HEK293 (cell line): ENCODE data around the gene ARHGEF28.

Experiments used
- CTCF ChIA-PET: fragments of 350-600 bp; formaldehyde crosslinking; extraction: SDS; loops from one replicate; lab custom pipeline; 2021; ENCODE audit warnings: antibody characterized with exemption; lab: Yijun Ruan, JAX
- POLR2A ChIA-PET: fragments of 300-600 bp; formaldehyde crosslinking; extraction: SDS; loops from one replicate; lab custom pipeline; 2020; ENCODE audit warnings: antibody characterized with exemption, inconsistent platforms; lab: Yijun Ruan, JAX
- H3K27ac ChIP-seq: fragments of 200-500 bp; sonication (Bioruptor generic); 2 replicates; pipeline ENCODE4 v1.5.1; 2014; ENCODE audit warnings: low read depth, low read length, control low read depth, inconsistent platforms; ENCODE audit errors: extremely low read depth
- H3K36me3 ChIP-seq, 2 experiments: fragments of 200-500 bp in 1 of 2; sonication (Bioruptor generic) in 1 of 2; 1 replicate in 1 of 2; 2 replicates in 1 of 2; pipeline ENCODE4 v1.5.1; 2014 to 2017; ENCODE audit warnings: inconsistent platforms in 2 of 2, low read length in 2 of 2; ENCODE audit not compliant: control insufficient read depth in 2 of 2, insufficient read depth in 1 of 2
- H3K4me1 ChIP-seq: fragments of 200-500 bp; sonication (Bioruptor generic); 2 replicates; pipeline ENCODE4 v1.5.1; 2014; ENCODE audit warnings: mild to moderate bottlenecking, low read length, inconsistent platforms; ENCODE audit not compliant: control insufficient read depth, insufficient read depth
- H3K4me3 ChIP-seq: 2 replicates; pipeline ENCODE4 v1.5.1; 2011; ENCODE audit warnings: low read depth, mild to moderate bottlenecking, control low read depth, low read length, moderate library complexity
- H3K9me3 ChIP-seq: fragments of 200-500 bp; sonication (Bioruptor generic); 2 replicates; pipeline ENCODE4 v1.5.1; 2014; ENCODE audit warnings: low read depth, low read length, inconsistent platforms; ENCODE audit not compliant: control insufficient read depth, insufficient read depth
- KLF7 ChIP-seq: fragments of 450-650 bp; formaldehyde crosslinking; IDR thresholded peaks from 2 replicates; pipeline ENCODE4 v1.5.1; 2016; ENCODE audit warnings: missing biosample characterization, missing genetic modification characterization, borderline replicate concordance
- ZFP69B ChIP-seq: fragments of 450-650 bp; formaldehyde crosslinking; IDR thresholded peaks from 2 replicates; pipeline ENCODE4 v1.5.1; 2016; ENCODE audit warnings: missing biosample characterization, missing genetic modification characterization
- ZNF121 ChIP-seq: fragments of 450-650 bp; formaldehyde crosslinking; IDR thresholded peaks from 2 replicates; pipeline ENCODE4 v1.5.1; 2016; ENCODE audit warnings: missing biosample characterization, missing genetic modification characterization
- ZNF239 ChIP-seq: fragments of 450-650 bp; formaldehyde crosslinking; IDR thresholded peaks from 2 replicates; pipeline ENCODE4 v1.5.1; 2016; ENCODE audit warnings: missing biosample characterization, missing genetic modification characterization
- ZNF248 ChIP-seq: fragments of 450-650 bp; formaldehyde crosslinking; IDR thresholded peaks from 2 replicates; pipeline ENCODE4 v1.5.1; 2017; ENCODE audit warnings: missing biosample characterization, missing genetic modification characterization
- ZNF350 ChIP-seq: fragments of 450-650 bp; formaldehyde crosslinking; IDR thresholded peaks from 2 replicates; pipeline ENCODE4 v1.5.0; 2017; ENCODE audit warnings: missing biosample characterization, mild to moderate bottlenecking, missing genetic modification characterization
- ZNF394 ChIP-seq: fragments of 450-650 bp; formaldehyde crosslinking; IDR thresholded peaks from 2 replicates; pipeline ENCODE4 v1.5.1; 2016; ENCODE audit warnings: missing biosample characterization, missing genetic modification characterization, mild to moderate bottlenecking, moderate library complexity, borderline replicate concordance
- ZNF529 ChIP-seq: fragments of 450-650 bp; formaldehyde crosslinking; IDR thresholded peaks from 2 replicates; pipeline ENCODE4 v1.5.1; 2017; ENCODE audit warnings: missing genetic modification characterization, missing biosample characterization; ENCODE audit not compliant: insufficient replicate concordance
- ZNF558 ChIP-seq: fragments of 450-650 bp; formaldehyde crosslinking; IDR thresholded peaks from 2 replicates; pipeline ENCODE4 v1.5.1; 2016; ENCODE audit warnings: missing biosample characterization, missing genetic modification characterization
- ZNF654 ChIP-seq: fragments of 450-650 bp; formaldehyde crosslinking; IDR thresholded peaks from 2 replicates; pipeline ENCODE4 v1.5.1; 2016; ENCODE audit warnings: low read depth, missing biosample characterization, missing genetic modification characterization
- ZNF785 ChIP-seq: fragments of 450-650 bp; formaldehyde crosslinking; IDR thresholded peaks from 2 replicates; pipeline ENCODE4 v1.5.1; 2016; ENCODE audit warnings: missing biosample characterization, missing genetic modification characterization
- TF ChIP-seq, protein P1 (sequence below): fragments of 450-650 bp; formaldehyde crosslinking; IDR thresholded peaks from 2 replicates; pipeline ENCODE4 v1.5.1; 2016; ENCODE audit warnings: missing biosample characterization, missing genetic modification characterization
- TF ChIP-seq, protein P2 (sequence below): fragments of 450-650 bp; formaldehyde crosslinking; IDR thresholded peaks from 2 replicates; pipeline ENCODE4 v1.5.1; 2016; ENCODE audit warnings: missing biosample characterization, missing genetic modification characterization
- TF ChIP-seq, protein P3 (sequence below): fragments of 450-650 bp; formaldehyde crosslinking; IDR thresholded peaks from 2 replicates; pipeline ENCODE4 v1.5.1; 2016; ENCODE audit warnings: missing biosample characterization, missing genetic modification characterization
- TF ChIP-seq, protein P4 (sequence below): fragments of 450-650 bp; IDR thresholded peaks from 2 replicates; pipeline ENCODE4 v1.5.1; 2018; ENCODE audit warnings: missing biosample characterization, missing genetic modification characterization
- TF ChIP-seq, protein P5 (sequence below): fragments of 450-650 bp; IDR thresholded peaks from 2 replicates; pipeline ENCODE4 v1.5.1; 2018; ENCODE audit warnings: missing biosample characterization, mild to moderate bottlenecking, missing genetic modification characterization
- TF ChIP-seq, protein P6 (sequence below): fragments of 450-650 bp; formaldehyde crosslinking; IDR thresholded peaks from 2 replicates; pipeline ENCODE4 v1.5.1; 2016; ENCODE audit warnings: missing biosample characterization, missing genetic modification characterization
- TF ChIP-seq, protein P7 (sequence below): fragments of 450-650 bp; formaldehyde crosslinking; IDR thresholded peaks from 2 replicates; pipeline ENCODE4 v1.5.1; 2017; ENCODE audit warnings: missing biosample characterization, missing genetic modification characterization

ARHGEF28 gene

DNA sequence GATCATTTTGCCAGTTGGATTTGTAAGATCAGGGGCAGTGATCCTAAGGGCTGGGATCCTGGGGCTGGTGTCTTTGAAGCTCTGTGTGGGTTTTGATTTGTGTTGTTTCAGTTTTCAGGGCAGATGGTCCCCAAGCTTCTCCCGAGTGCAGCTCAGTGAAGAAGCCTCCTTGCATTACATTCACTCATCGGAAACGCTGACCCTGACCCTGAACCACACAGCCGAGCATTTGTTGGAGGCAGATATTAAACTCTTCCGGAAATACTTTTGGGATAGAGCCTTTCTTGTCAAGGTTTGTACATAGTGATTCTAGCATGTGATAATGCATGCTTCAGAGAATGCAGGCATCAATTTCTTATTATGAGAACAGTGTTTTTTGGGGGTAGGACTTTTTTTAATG, 150.4 kb downstream of the ARHGEF28 start:
- no peak for TF ChIP-seq ZFP69B
- TF ChIP-seq, protein P1, sequence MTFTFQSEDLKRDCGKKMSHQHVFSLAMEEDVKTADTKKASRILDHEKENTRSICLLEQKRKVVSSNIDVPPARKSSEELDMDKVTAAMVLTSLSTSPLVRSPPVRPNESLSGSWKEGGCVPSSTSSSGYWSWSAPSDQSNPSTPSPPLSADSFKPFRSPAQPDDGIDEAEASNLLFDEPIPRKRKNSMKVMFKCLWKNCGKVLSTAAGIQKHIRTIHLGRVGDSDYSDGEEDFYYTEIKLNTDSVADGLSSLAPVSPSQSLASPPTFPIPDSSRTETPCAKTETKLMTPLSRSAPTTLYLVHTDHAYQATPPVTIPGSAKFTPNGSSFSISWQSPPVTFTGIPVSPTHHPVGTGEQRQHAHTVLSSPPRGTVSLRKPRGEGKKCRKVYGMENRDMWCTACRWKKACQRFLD (tag by site-specific recombination), result no peak
- TF ChIP-seq, protein P2, sequence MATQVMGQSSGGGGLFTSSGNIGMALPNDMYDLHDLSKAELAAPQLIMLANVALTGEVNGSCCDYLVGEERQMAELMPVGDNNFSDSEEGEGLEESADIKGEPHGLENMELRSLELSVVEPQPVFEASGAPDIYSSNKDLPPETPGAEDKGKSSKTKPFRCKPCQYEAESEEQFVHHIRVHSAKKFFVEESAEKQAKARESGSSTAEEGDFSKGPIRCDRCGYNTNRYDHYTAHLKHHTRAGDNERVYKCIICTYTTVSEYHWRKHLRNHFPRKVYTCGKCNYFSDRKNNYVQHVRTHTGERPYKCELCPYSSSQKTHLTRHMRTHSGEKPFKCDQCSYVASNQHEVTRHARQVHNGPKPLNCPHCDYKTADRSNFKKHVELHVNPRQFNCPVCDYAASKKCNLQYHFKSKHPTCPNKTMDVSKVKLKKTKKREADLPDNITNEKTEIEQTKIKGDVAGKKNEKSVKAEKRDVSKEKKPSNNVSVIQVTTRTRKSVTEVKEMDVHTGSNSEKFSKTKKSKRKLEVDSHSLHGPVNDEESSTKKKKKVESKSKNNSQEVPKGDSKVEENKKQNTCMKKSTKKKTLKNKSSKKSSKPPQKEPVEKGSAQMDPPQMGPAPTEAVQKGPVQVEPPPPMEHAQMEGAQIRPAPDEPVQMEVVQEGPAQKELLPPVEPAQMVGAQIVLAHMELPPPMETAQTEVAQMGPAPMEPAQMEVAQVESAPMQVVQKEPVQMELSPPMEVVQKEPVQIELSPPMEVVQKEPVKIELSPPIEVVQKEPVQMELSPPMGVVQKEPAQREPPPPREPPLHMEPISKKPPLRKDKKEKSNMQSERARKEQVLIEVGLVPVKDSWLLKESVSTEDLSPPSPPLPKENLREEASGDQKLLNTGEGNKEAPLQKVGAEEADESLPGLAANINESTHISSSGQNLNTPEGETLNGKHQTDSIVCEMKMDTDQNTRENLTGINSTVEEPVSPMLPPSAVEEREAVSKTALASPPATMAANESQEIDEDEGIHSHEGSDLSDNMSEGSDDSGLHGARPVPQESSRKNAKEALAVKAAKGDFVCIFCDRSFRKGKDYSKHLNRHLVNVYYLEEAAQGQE (tag by site-specific recombination), result no peak
- TF ChIP-seq ZNF239 (tag by site-specific recombination), result no peak
- no peak for TF ChIP-seq KLF7
- TF ChIP-seq, protein P3, sequence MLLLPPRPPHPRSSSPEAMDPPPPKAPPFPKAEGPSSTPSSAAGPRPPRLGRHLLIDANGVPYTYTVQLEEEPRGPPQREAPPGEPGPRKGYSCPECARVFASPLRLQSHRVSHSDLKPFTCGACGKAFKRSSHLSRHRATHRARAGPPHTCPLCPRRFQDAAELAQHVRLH (tag by site-specific recombination), result no peak
- TF ChIP-seq ZNF558, result no peak
- TF ChIP-seq ZNF121, result no peak
- TF ChIP-seq, protein P4, sequence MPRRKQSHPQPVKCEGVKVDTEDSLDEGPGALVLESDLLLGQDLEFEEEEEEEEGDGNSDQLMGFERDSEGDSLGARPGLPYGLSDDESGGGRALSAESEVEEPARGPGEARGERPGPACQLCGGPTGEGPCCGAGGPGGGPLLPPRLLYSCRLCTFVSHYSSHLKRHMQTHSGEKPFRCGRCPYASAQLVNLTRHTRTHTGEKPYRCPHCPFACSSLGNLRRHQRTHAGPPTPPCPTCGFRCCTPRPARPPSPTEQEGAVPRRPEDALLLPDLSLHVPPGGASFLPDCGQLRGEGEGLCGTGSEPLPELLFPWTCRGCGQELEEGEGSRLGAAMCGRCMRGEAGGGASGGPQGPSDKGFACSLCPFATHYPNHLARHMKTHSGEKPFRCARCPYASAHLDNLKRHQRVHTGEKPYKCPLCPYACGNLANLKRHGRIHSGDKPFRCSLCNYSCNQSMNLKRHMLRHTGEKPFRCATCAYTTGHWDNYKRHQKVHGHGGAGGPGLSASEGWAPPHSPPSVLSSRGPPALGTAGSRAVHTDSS (tag by site-specific recombination), result no peak
- TF ChIP-seq ZNF350 (tag by site-specific recombination), result no peak
- TF ChIP-seq ZNF529 (tag by site-specific recombination), result no peak
- TF ChIP-seq ZNF654, result no peak
- TF ChIP-seq ZNF248 (tag by site-specific recombination), result no peak
- no peak for TF ChIP-seq ZNF785
- TF ChIP-seq, protein P5, sequence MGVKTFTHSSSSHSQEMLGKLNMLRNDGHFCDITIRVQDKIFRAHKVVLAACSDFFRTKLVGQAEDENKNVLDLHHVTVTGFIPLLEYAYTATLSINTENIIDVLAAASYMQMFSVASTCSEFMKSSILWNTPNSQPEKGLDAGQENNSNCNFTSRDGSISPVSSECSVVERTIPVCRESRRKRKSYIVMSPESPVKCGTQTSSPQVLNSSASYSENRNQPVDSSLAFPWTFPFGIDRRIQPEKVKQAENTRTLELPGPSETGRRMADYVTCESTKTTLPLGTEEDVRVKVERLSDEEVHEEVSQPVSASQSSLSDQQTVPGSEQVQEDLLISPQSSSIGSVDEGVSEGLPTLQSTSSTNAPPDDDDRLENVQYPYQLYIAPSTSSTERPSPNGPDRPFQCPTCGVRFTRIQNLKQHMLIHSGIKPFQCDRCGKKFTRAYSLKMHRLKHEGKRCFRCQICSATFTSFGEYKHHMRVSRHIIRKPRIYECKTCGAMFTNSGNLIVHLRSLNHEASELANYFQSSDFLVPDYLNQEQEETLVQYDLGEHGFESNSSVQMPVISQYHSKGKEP (tag by site-specific recombination), result no peak
- TF ChIP-seq ZNF394 (tag by site-specific recombination), result no peak
- TF ChIP-seq, protein P6, sequence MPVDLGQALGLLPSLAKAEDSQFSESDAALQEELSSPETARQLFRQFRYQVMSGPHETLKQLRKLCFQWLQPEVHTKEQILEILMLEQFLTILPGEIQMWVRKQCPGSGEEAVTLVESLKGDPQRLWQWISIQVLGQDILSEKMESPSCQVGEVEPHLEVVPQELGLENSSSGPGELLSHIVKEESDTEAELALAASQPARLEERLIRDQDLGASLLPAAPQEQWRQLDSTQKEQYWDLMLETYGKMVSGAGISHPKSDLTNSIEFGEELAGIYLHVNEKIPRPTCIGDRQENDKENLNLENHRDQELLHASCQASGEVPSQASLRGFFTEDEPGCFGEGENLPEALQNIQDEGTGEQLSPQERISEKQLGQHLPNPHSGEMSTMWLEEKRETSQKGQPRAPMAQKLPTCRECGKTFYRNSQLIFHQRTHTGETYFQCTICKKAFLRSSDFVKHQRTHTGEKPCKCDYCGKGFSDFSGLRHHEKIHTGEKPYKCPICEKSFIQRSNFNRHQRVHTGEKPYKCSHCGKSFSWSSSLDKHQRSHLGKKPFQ (tag by site-specific recombination), result no peak
- TF ChIP-seq, protein P7, sequence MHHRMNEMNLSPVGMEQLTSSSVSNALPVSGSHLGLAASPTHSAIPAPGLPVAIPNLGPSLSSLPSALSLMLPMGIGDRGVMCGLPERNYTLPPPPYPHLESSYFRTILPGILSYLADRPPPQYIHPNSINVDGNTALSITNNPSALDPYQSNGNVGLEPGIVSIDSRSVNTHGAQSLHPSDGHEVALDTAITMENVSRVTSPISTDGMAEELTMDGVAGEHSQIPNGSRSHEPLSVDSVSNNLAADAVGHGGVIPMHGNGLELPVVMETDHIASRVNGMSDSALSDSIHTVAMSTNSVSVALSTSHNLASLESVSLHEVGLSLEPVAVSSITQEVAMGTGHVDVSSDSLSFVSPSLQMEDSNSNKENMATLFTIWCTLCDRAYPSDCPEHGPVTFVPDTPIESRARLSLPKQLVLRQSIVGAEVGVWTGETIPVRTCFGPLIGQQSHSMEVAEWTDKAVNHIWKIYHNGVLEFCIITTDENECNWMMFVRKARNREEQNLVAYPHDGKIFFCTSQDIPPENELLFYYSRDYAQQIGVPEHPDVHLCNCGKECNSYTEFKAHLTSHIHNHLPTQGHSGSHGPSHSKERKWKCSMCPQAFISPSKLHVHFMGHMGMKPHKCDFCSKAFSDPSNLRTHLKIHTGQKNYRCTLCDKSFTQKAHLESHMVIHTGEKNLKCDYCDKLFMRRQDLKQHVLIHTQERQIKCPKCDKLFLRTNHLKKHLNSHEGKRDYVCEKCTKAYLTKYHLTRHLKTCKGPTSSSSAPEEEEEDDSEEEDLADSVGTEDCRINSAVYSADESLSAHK (tag by site-specific recombination), result no peak
- ChIA-PET CTCF (no interaction called here), POLR2A (no interaction called here)
- H3K4me1 ChIP-seq, result no peaks in the 10 kb centered on the region
- H3K4me3 ChIP-seq, result no peak overlapping the region
- H3K27ac ChIP-seq, result no peak overlapping the region
- H3K9me3 ChIP-seq, result no peaks in the 10 kb centered on the region
- H3K36me3 ChIP-seq, result peaks cover 0 to 5% of the 10 kb centered on the region in 2 experiments; a peak in 2 of 3 replicates
